Measurements from ENCODE around the gene MTUS2.

MTUS2 gene

GRCh38 chr13:28875846-28876615 is 55.9 kb downstream of the MTUS2 start:
- H3K4me3 Mint-ChIP-seq: no peak overlapping the region
- H3K9me3 Mint-ChIP-seq: peaks cover 24% of the 10 kb centered on the region
- H3K4me1 Mint-ChIP-seq (ENCODE audit: low read depth): no peaks in the 10 kb centered on the region
- H3K36me3 Mint-ChIP-seq (ENCODE audit: low read depth): no peaks in the 10 kb centered on the region
- H3K27me3 Mint-ChIP-seq: peaks cover 8% of the 10 kb centered on the region
- no peak overlapping the region for H3K27ac Mint-ChIP-seq

- Mint-ChIP-seq H3K9me3 (peaks cover 25% of the 10 kb centered on the region), H3K27ac (no peak overlapping the region), H3K36me3 (ENCODE audit: low read depth) (no peaks in the 10 kb centered on the region), H3K4me3 (no peak overlapping the region), H3K4me1 (ENCODE audit: low read depth) (no peaks in the 10 kb centered on the region), H3K27me3 (peaks cover 8% of the 10 kb centered on the region)
These were observed 57.3 kb downstream of the MTUS2 start for GRCh38 chr13:28877408-28877807.

GRCh38 chr13:28885181-28885580 is 65.0 kb downstream of the MTUS2 start:
- Mint-ChIP-seq H3K36me3 (ENCODE audit: low read depth) (no peaks in the 10 kb centered on the region), H3K4me3 (no peak overlapping the region), H3K27me3 (no peaks in the 10 kb centered on the region), H3K27ac (no peak overlapping the region), H3K4me1 (ENCODE audit: low read depth) (no peaks in the 10 kb centered on the region), H3K9me3 (peaks cover 9% of the 10 kb centered on the region)

DNA sequence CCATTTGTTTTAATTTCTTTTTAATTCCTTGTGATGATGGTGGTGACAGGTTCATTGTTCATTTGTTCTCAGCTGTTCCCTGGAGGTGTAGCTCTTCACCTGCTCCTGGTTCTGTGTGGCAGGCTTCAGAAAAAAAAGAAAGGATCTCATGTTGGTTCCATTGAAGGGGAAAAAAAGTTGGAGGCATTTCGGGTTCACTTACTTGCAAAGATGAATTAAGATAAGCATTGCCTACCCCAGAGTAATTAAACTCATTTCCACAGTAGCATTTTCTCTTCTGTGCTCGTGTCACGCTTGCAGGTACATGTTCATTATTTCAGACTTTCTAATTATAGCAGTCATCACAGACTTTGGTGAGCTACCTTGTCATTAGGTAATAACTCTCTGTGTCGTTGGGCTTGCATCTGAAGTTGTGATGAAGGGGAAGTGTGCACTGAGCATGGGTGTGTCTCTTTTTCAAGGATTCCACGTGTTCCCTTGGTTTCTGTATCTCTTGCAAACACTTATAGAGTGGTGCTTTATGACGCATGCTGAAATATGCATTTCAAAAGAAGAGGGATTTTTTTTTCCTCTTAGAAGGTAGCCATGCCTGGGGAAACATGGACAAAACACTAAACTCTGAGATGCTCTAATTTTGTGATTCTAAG is 69.1 kb downstream of the MTUS2 start:
- Mint-ChIP-seq H3K9me3 (peaks cover 6% of the 10 kb centered on the region), H3K4me3 (no peak overlapping the region), H3K36me3 (ENCODE audit: low read depth) (no peaks in the 10 kb centered on the region), H3K27ac (no peak overlapping the region), H3K27me3 (peaks cover 8% of the 10 kb centered on the region), H3K4me1 (ENCODE audit: low read depth) (no peaks in the 10 kb centered on the region)

- no peaks in the 10 kb centered on the region for H3K36me3 Mint-ChIP-seq (ENCODE audit: low read depth)
- H3K27me3 Mint-ChIP-seq: peaks cover 8% of the 10 kb centered on the region
- H3K27ac Mint-ChIP-seq: no peak overlapping the region
- H3K4me3 Mint-ChIP-seq: no peak overlapping the region
- peaks cover 6% of the 10 kb centered on the region for H3K9me3 Mint-ChIP-seq
- no peaks in the 10 kb centered on the region for H3K4me1 Mint-ChIP-seq (ENCODE audit: low read depth)
These were observed 70.6 kb downstream of the MTUS2 start for GRCh38 chr13:28890712-28891111.

- Mint-ChIP-seq H3K4me3 (no peak overlapping the region), H3K4me1 (ENCODE audit: low read depth) (no peaks in the 10 kb centered on the region), H3K9me3 (peaks cover 42% of the 10 kb centered on the region), H3K27ac (no peak overlapping the region), H3K36me3 (ENCODE audit: low read depth) (no peaks in the 10 kb centered on the region), H3K27me3 (no peaks in the 10 kb centered on the region)
These were observed 97.9 kb downstream of the MTUS2 start for GRCh38 chr13:28918030-28918429.

DNA sequence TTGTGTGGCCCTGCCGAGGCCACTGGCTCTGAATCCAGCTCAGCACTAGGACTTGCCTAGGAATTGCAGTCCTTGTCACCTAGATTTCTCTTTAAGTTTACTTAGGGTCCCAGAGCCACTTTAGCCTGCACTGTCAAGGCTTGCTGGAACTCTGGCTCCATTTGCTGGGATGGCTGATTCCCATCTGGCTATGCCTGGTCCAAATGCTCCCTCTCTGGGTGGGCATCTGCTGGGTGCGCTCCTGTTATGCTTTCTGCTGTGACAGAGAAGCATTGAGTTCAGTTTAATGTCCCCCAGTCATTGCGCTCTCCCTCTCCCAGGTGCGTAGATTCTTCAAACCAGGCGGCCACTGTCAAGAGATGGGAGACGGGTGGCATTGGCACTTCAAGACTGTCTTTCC is 102.2 kb downstream of the MTUS2 start:
- no peak overlapping the region for H3K4me3 Mint-ChIP-seq
- H3K27ac Mint-ChIP-seq: no peak overlapping the region
- no peaks in the 10 kb centered on the region for H3K36me3 Mint-ChIP-seq (ENCODE audit: low read depth)
- H3K9me3 Mint-ChIP-seq: peaks cover 25% of the 10 kb centered on the region
- H3K4me1 Mint-ChIP-seq (ENCODE audit: low read depth): no peaks in the 10 kb centered on the region
- H3K27me3 Mint-ChIP-seq: no peaks in the 10 kb centered on the region

DNA sequence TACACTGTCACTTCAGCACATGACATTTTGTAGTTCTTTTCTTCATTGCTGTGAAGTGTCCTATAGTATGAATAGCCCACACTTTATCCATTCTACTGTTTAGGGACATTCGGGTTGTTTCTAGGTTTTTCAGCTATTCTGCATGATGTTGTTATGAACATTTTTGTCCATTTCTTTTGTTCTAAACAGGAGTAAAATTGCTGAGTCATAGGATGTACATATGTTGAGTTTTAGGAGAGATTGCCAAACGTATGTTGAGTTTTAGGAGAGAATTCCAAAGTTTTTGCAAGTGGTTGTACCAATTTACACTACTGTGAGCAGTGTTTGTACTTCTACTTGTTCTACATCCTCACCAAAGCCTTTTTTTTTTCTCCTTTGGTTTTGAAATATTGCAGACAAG is 115.0 kb downstream of the MTUS2 start:
- Mint-ChIP-seq H3K27me3 (peaks cover 4% of the 10 kb centered on the region), H3K36me3 (ENCODE audit: low read depth) (no peaks in the 10 kb centered on the region)

GRCh38 chr13:28942906-28943305 is 122.8 kb downstream of the MTUS2 start:
- Mint-ChIP-seq H3K27ac (no peak overlapping the region), H3K36me3 (ENCODE audit: low read depth) (no peaks in the 10 kb centered on the region), H3K9me3 (peaks cover 3% of the 10 kb centered on the region), H3K4me3 (no peak overlapping the region), H3K27me3 (peaks cover 4% of the 10 kb centered on the region), H3K4me1 (ENCODE audit: low read depth) (no peaks in the 10 kb centered on the region)

More for the DNA sequence above, 115.0 kb downstream of the MTUS2 start:
- Mint-ChIP-seq H3K4me1 (ENCODE audit: low read depth) (no peaks in the 10 kb centered on the region), H3K4me3 (no peak overlapping the region), H3K27ac (no peak overlapping the region), H3K9me3 (no peaks in the 10 kb centered on the region)

- Mint-ChIP-seq H3K9me3 (no peaks in the 10 kb centered on the region), H3K36me3 (ENCODE audit: low read depth) (no peaks in the 10 kb centered on the region), H3K27ac (no peak overlapping the region), H3K27me3 (peaks cover 5% of the 10 kb centered on the region), H3K4me1 (ENCODE audit: low read depth) (no peaks in the 10 kb centered on the region), H3K4me3 (no peak overlapping the region)
These were observed 133.7 kb downstream of the MTUS2 start for GRCh38 chr13:28953714-28954418.

- Mint-ChIP-seq H3K36me3 (ENCODE audit: low read depth) (no peaks in the 10 kb centered on the region), H3K4me1 (ENCODE audit: low read depth) (no peaks in the 10 kb centered on the region), H3K9me3 (no peaks in the 10 kb centered on the region), H3K27ac (peak overlapping the region; percentile 3), H3K27me3 (peaks cover 5% of the 10 kb centered on the region), H3K4me3 (no peak overlapping the region)
These were observed 134.2 kb downstream of the MTUS2 start for GRCh38 chr13:28954419-28954725.

- H3K9me3 Mint-ChIP-seq: no peaks in the 10 kb centered on the region
- no peaks in the 10 kb centered on the region for H3K36me3 Mint-ChIP-seq (ENCODE audit: low read depth)
- peaks cover 5% of the 10 kb centered on the region for H3K27me3 Mint-ChIP-seq
- no peak overlapping the region for H3K4me3 Mint-ChIP-seq
- H3K27ac Mint-ChIP-seq: no peak overlapping the region
- no peaks in the 10 kb centered on the region for H3K4me1 Mint-ChIP-seq (ENCODE audit: low read depth)
These were observed 134.7 kb downstream of the MTUS2 start for GRCh38 chr13:28954810-28955209.

DNA sequence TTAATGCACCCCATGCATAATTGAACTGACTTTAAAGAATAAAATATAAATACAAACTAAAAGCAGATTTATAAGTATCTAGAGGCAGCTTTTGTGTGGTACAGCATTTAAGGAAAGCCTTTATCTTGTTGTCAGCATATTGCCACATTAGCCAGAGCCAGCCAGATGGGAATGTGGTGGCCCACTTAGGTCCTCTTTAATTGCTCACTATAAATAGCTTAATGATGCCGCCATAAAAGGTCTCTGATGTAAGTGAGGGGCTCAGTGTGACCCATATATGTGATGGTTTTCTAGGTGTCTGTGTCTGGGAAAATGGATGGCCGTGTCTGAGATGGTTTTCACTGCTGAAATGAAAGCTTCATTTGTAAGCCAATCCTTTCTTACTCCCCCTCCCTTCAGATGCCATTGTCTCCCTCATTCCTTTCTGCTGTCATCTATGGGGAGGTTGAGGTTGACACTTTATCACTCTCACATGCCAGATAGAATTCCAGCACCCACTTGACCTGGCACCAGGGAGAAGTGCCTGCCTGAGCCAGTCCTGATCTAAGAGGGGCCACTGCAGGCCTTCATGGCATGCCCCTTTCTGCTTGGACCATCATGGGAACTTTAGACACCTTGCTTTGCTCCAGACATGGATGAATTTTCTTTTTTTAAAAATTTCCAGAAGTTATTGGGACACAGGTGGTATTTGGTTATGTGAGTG is 135.3 kb downstream of the MTUS2 start:
- no peaks in the 10 kb centered on the region for H3K36me3 Mint-ChIP-seq (ENCODE audit: low read depth)
- no peaks in the 10 kb centered on the region for H3K4me1 Mint-ChIP-seq (ENCODE audit: low read depth)
- H3K9me3 Mint-ChIP-seq: no peaks in the 10 kb centered on the region
- no peak overlapping the region for H3K27ac Mint-ChIP-seq
- no peak overlapping the region for H3K4me3 Mint-ChIP-seq
- peaks cover 2% of the 10 kb centered on the region for H3K27me3 Mint-ChIP-seq

DNA sequence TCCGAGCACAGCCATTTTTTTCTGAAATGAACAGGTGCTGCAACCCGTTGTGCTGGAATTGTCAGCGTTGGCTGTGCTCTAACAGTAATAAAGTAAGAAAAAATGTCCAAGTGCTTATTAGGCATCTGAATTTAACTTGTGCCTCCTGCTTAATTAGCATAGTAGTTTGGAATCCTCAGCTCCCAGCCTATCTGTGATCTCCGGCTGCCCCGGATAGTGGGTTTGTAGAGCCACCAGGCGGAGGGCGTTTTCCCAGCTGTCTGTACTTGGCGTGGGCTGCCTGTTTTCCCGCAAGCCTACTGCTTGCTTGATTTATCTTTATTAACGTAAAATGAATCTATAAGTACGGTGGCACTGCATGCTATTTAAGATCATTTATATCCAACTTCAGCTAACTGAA is 137.9 kb downstream of the MTUS2 start:
- Mint-ChIP-seq H3K4me1 (ENCODE audit: low read depth) (no peaks in the 10 kb centered on the region), H3K4me3 (no peak overlapping the region), H3K9me3 (no peaks in the 10 kb centered on the region), H3K36me3 (ENCODE audit: low read depth) (no peaks in the 10 kb centered on the region), H3K27ac (no peak overlapping the region), H3K27me3 (peaks cover 3% of the 10 kb centered on the region)

- no peak overlapping the region for H3K4me3 Mint-ChIP-seq
- H3K9me3 Mint-ChIP-seq: peaks cover under 1% of the 10 kb centered on the region
- no peak overlapping the region for H3K27ac Mint-ChIP-seq
- no peaks in the 10 kb centered on the region for H3K36me3 Mint-ChIP-seq (ENCODE audit: low read depth)
- H3K4me1 Mint-ChIP-seq (ENCODE audit: low read depth): no peaks in the 10 kb centered on the region
- peaks cover 4% of the 10 kb centered on the region for H3K27me3 Mint-ChIP-seq
These were observed 138.3 kb downstream of the MTUS2 start for GRCh38 chr13:28958441-28958840.

Measured in stimulated activated naive CD8-positive, alpha-beta T cell treated with anti-CD3 and anti-CD28 coated beads, Interleukin-15, Interleukin-2, amounts not matched to agents 100 ng/mL and 50 ng/mL, for 24 hours (primary cell).